ENCODE data around the gene MAGI2. TPM values are rescaled to one million over a fixed set of nuclear protein-coding genes. Genes with fewer than 3 reads are reported as not detected.
A peak's percentile ranks its signal among the peaks of the same experiment; 100 is the strongest.
"Not testable (repeated sequence)": the region's sequence is repeated elsewhere in the genome, so short reads cannot be mapped to it uniquely, and the experiment has no call there.

MAGI2 gene
- total RNA-seq, 2 experiments from 2014 or later: 0.08 to 0.13 TPM

- no peak for DNase-seq
- no peaks in the 10 kb centered on the region for H3K27me3 Mint-ChIP-seq
- ChIA-PET POLR2A (no interaction called here), CTCF (no interaction called here)
- H3K4me1 Mint-ChIP-seq: no peaks in the 10 kb centered on the region
- no peak overlapping the region for H3K27ac Mint-ChIP-seq
- no peaks in the 10 kb centered on the region for H3K9me3 Mint-ChIP-seq
- H3K36me3 Mint-ChIP-seq (ENCODE audit: low read depth): no peaks in the 10 kb centered on the region
- H3K4me3 Mint-ChIP-seq: no peak overlapping the region
Observed at GRCh38 chr7:78002021-78002420, 1451.4 kb downstream of the MAGI2 start.

GRCh38 chr7:77999168-77999567 is 1454.3 kb downstream of the MAGI2 start:
- CTCF ChIA-PET: interaction anchor here (1.0 to 1.4 kb wide), 2 partner anchors 10 to 11 kb away, joined by 3 read pairs; no protein-coding TSS in a partner anchor
- H3K9me3 Mint-ChIP-seq; DNase-seq; H3K36me3 Mint-ChIP-seq (ENCODE audit: low read depth); H3K4me3 Mint-ChIP-seq; H3K4me1 Mint-ChIP-seq; H3K27ac Mint-ChIP-seq; POLR2A ChIA-PET; H3K27me3 Mint-ChIP-seq: not testable (repeated sequence)

GRCh38 chr7:77995717-77996116 is 1457.8 kb downstream of the MAGI2 start:
- DNase-seq: no peak
- no peak overlapping the region for H3K27ac Mint-ChIP-seq
- no peaks in the 10 kb centered on the region for H3K4me1 Mint-ChIP-seq
- ChIA-PET POLR2A (no interaction called here), CTCF (no interaction called here)
- H3K4me3 Mint-ChIP-seq: no peak overlapping the region
- H3K36me3 Mint-ChIP-seq (ENCODE audit: low read depth): no peaks in the 10 kb centered on the region
- H3K27me3 Mint-ChIP-seq: peaks cover 11% of the 10 kb centered on the region
- no peaks in the 10 kb centered on the region for H3K9me3 Mint-ChIP-seq

GRCh38 chr7:77993838-77994237 is 1459.6 kb downstream of the MAGI2 start:
- POLR2A ChIA-PET: no interaction called here
- Mint-ChIP-seq H3K36me3 (ENCODE audit: low read depth) (no peaks in the 10 kb centered on the region), H3K9me3 (no peaks in the 10 kb centered on the region), H3K27ac (no peak overlapping the region), H3K4me1 (peaks cover 2% of the 10 kb centered on the region), H3K4me3 (no peak overlapping the region), H3K27me3 (peaks cover 13% of the 10 kb centered on the region)
- DNase-seq: no peak
- CTCF ChIA-PET: interaction anchor here (0.7 kb wide), 1 partner anchor 622 kb away, joined by 4 read pairs; no protein-coding TSS in a partner anchor

- Mint-ChIP-seq H3K27ac (no peak overlapping the region), H3K9me3 (no peaks in the 10 kb centered on the region), H3K27me3 (peaks cover 20% of the 10 kb centered on the region), H3K4me3 (no peak overlapping the region), H3K4me1 (peaks cover 2% of the 10 kb centered on the region), H3K36me3 (ENCODE audit: low read depth) (no peaks in the 10 kb centered on the region)
- ChIA-PET CTCF (interaction anchor here (1.6 kb wide), 1 partner anchor 50 kb away, joined by 3 read pairs; no protein-coding TSS in a partner anchor), POLR2A (no interaction called here)
- DNase-seq: no peak
Observed at GRCh38 chr7:77991656-77992055, 1461.8 kb downstream of the MAGI2 start.

- Mint-ChIP-seq H3K36me3 (ENCODE audit: low read depth) (no peaks in the 10 kb centered on the region), H3K9me3 (no peaks in the 10 kb centered on the region), H3K4me3 (no peak overlapping the region), H3K27ac (no peak overlapping the region), H3K4me1 (peaks cover 2% of the 10 kb centered on the region), H3K27me3 (peaks cover 20% of the 10 kb centered on the region)
- peak; percentile 25 for DNase-seq
- POLR2A ChIA-PET: no interaction called here
- CTCF ChIA-PET: interaction anchor here (0.6 to 3.7 kb wide), 5 partner anchors 10 to 236 kb away, joined by 3 to 12 read pairs (median 3); no protein-coding TSS in a partner anchor
Observed at GRCh38 chr7:77989981-77990566, 1463.4 kb downstream of the MAGI2 start.

GRCh38 chr7:77985974-77986339 is 1467.5 kb downstream of the MAGI2 start:
- POLR2A ChIA-PET: no interaction called here
- H3K27ac Mint-ChIP-seq: no peak overlapping the region
- no peak for DNase-seq
- CTCF ChIA-PET: no interaction called here
- no peaks in the 10 kb centered on the region for H3K9me3 Mint-ChIP-seq
- peaks cover 9% of the 10 kb centered on the region for H3K27me3 Mint-ChIP-seq
- H3K4me1 Mint-ChIP-seq: peaks cover 22% of the 10 kb centered on the region
- peaks cover 2% of the 10 kb centered on the region for H3K36me3 Mint-ChIP-seq (ENCODE audit: low read depth)
- H3K4me3 Mint-ChIP-seq: no peak overlapping the region

- ChIA-PET CTCF (no interaction called here), POLR2A (no interaction called here)
- no peaks in the 10 kb centered on the region for H3K9me3 Mint-ChIP-seq
- H3K27ac Mint-ChIP-seq: no peak overlapping the region
- peaks cover 12% of the 10 kb centered on the region for H3K27me3 Mint-ChIP-seq
- peaks cover 22% of the 10 kb centered on the region for H3K4me1 Mint-ChIP-seq
- no peak for DNase-seq
- H3K4me3 Mint-ChIP-seq: no peak overlapping the region
- H3K36me3 Mint-ChIP-seq (ENCODE audit: low read depth): peaks cover 6% of the 10 kb centered on the region
Observed at GRCh38 chr7:77985232-77985973, 1468.1 kb downstream of the MAGI2 start.

- DNase-seq: no peak
- no peak overlapping the region for H3K27ac Mint-ChIP-seq
- H3K4me1 Mint-ChIP-seq: peaks cover 21% of the 10 kb centered on the region
- H3K9me3 Mint-ChIP-seq: no peaks in the 10 kb centered on the region
- CTCF ChIA-PET: no interaction called here
- no peak overlapping the region for H3K4me3 Mint-ChIP-seq
- H3K27me3 Mint-ChIP-seq: peaks cover 12% of the 10 kb centered on the region
- POLR2A ChIA-PET: interaction anchor here (0.7 kb wide), 1 partner anchor 36 kb away, joined by 3 read pairs; no protein-coding TSS in a partner anchor
- peaks cover 9% of the 10 kb centered on the region for H3K36me3 Mint-ChIP-seq (ENCODE audit: low read depth)
Observed at GRCh38 chr7:77983973-77984372, 1469.5 kb downstream of the MAGI2 start.

- DNase-seq: peak; percentile 57
- Mint-ChIP-seq H3K36me3 (ENCODE audit: low read depth) (peaks cover 9% of the 10 kb centered on the region), H3K4me1 (peaks cover 21% of the 10 kb centered on the region), H3K9me3 (no peaks in the 10 kb centered on the region), H3K27me3 (peaks cover 9% of the 10 kb centered on the region), H3K4me3 (peak overlapping the region; percentile 21), H3K27ac (no peak overlapping the region)
- POLR2A ChIA-PET: interaction anchor here (0.6 to 0.9 kb wide), 3 partner anchors 22 to 70 kb away, joined by 3 read pairs; no protein-coding TSS in a partner anchor
- CTCF ChIA-PET: interaction anchor here (0.7 kb wide), 1 partner anchor 94 kb away, joined by 4 read pairs; no protein-coding TSS in a partner anchor
Observed at GRCh38 chr7:77982926-77983550, 1470.4 kb downstream of the MAGI2 start.

GRCh38 chr7:77980087-77980713 is 1473.3 kb downstream of the MAGI2 start:
- Mint-ChIP-seq H3K4me3 (no peak overlapping the region), H3K27ac (no peak overlapping the region), H3K27me3 (peaks cover 4% of the 10 kb centered on the region)

GRCh38 chr7:77979219-77979618 is 1474.2 kb downstream of the MAGI2 start:
- Mint-ChIP-seq H3K27me3 (peaks cover 4% of the 10 kb centered on the region), H3K4me1 (peaks cover 25% of the 10 kb centered on the region), H3K27ac (no peak overlapping the region), H3K4me3 (no peak overlapping the region), H3K36me3 (ENCODE audit: low read depth) (peaks cover 13% of the 10 kb centered on the region), H3K9me3 (no peaks in the 10 kb centered on the region)
- no peak for DNase-seq
- ChIA-PET CTCF (no interaction called here), POLR2A (no interaction called here)

More at GRCh38 chr7:77980087-77980713, 1473.3 kb downstream of the MAGI2 start:
- DNase-seq: no peak
- Mint-ChIP-seq H3K4me1 (peaks cover 25% of the 10 kb centered on the region), H3K9me3 (no peaks in the 10 kb centered on the region), H3K36me3 (ENCODE audit: low read depth) (peaks cover 13% of the 10 kb centered on the region)
- ChIA-PET POLR2A (no interaction called here), CTCF (no interaction called here)

All from activated CD4-positive, alpha-beta memory T cell treated with anti-CD3 and anti-CD28 coated beads, Interleukin-2, amount 10 ng/mL, durations not matched to agents 7 days and 5 days (primary cell).